Activated CD4-positive, alpha-beta T cell treated with anti-CD3 and anti-CD28 coated beads, Interleukin-2, amount 50 U/mL, for 1 hour (primary cell): ENCODE results near the gene GLG1.
"Not testable (repeated sequence)": the region's sequence is repeated elsewhere in the genome, so short reads cannot be mapped to it uniquely, and the experiment has no call there.

ENCODE experiments used
- DNase-seq: peaks from one replicate; pipeline ENCODE4 v3.0.0-alpha.2; 2020

Gene GLG1

DNA sequence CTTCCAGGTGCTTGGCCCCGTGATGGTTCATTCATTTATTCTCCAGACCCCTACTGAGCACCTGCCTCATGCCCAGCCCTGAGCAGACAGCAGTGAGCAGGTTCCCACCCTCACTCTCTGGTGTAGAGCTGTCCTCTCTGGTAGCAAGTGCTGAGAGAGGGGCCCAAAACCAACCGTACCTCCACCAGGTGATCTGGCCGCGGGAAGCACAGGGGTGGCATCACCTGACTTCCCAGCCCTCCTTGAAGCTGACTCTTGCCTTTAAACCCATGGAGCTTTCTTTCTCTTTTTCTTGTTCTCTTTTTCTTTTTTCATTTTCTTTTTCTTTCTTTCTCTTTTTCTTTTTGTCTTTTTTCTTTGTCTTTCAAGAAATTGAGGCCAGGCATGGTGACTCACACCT, 206.7 kb downstream of the GLG1 start:
- not testable (repeated sequence) for DNase-seq

- DNase-seq, result not testable (repeated sequence)
These were observed 208.6 kb downstream of the GLG1 start for GRCh38 chr16:74398212-74398895.
